HCT116 (cell line): ENCODE data around the gene UNK. TPM values are rescaled to one million over a fixed set of nuclear protein-coding genes. Genes with fewer than 3 reads are reported as not detected.

Experiments
- ATAC-seq: fragments of 200-7000 bp; cut with Tn5 transposase; 2 replicates; pipeline ENCODE4 v1.9.1; 2020; ENCODE audit warnings: mild to moderate bottlenecking, moderate library complexity
- BruUV-seq: library from RNA; stranded (reverse); fragments of 400-500 nt; replicated peaks from 2 replicates; lab custom pipeline; 2021; lab: Mats Ljungman, UMichigan
- CTCF ChIA-PET: fragments of 300-600 bp; sonication (Branson Sonifier 250); formaldehyde crosslinking; loops from one replicate; lab custom pipeline; 2021; ENCODE audit warnings: antibody characterized with exemption; lab: Charles Lee
- POLR2A ChIA-PET: fragments of 300-600, 350-600 bp; sonication (Branson Sonifier 250); formaldehyde crosslinking; loops from one replicate; lab custom pipeline; 2021; ENCODE audit warnings: antibody characterized with exemption; lab: Charles Lee
- RAD21 ChIA-PET, 2 experiments: fragments of 300-600 bp; sonication (Branson Sonifier 250); formaldehyde crosslinking; loops; one replicate each; lab custom pipeline; 2023; ENCODE audit warnings: low total read pairs in 2 of 2; ENCODE audit not compliant: uncharacterized antibody in 2 of 2, unreplicated experiment in 2 of 2, low non-redundant PET in 1 of 2; lab: Charles Lee
- DNase-seq: peaks from one replicate; pipeline ENCODE4 v3.0.0-alpha.2; 2010; ENCODE audit warnings: low read depth, low spot score
- H2AFZ ChIP-seq: fragments of 200-600 bp; shearing (Covaris generic), sonication (generic); 2 replicates; pipeline ENCODE4 v1.6.1; 2017; ENCODE audit warnings: low read depth, mixed run types, mixed read lengths, antibody characterized with exemption, low read length; ENCODE audit not compliant: poor library complexity, severe bottlenecking
- H3K27ac ChIP-seq: 2 replicates; pipeline ENCODE4 v1.5.1; 2012; ENCODE audit warnings: low read depth, low read length
- H3K27me3 ChIP-seq: fragments of 200-600 bp; sonication (generic); 2 replicates; pipeline ENCODE4 v1.6.1; 2016; ENCODE audit warnings: mixed run types, low read length, mixed read lengths; ENCODE audit not compliant: insufficient read depth
- H3K36me3 ChIP-seq, 2 experiments: fragments of 200-500 bp in 1 of 2; fragments of 200-600 bp in 1 of 2; sonication (Bioruptor generic) in 1 of 2; sonication (generic) in 1 of 2; 2 replicates each; pipeline versions ENCODE4 v1.5.1 to v1.6.1; 2014 to 2016; ENCODE audit warnings: low read length in 2 of 2, inconsistent platforms in 1 of 2, mixed read lengths in 1 of 2, mixed run types in 1 of 2; ENCODE audit not compliant: insufficient read depth in 2 of 2, control insufficient read depth in 1 of 2
- H3K4me1 ChIP-seq, 2 experiments: fragments of 200-600 bp in 1 of 2; sonication (generic) in 1 of 2; 2 replicates each; pipeline versions ENCODE4 v1.5.1 to v1.6.1; 2012 to 2017; ENCODE audit warnings: low read length in 2 of 2, inconsistent platforms in 1 of 2, mild to moderate bottlenecking in 1 of 2, mixed read lengths in 1 of 2, mixed run types in 1 of 2, moderate library complexity in 1 of 2; ENCODE audit not compliant: insufficient read depth in 2 of 2, control insufficient read depth in 1 of 2
- H3K4me2 ChIP-seq: fragments of 200-600 bp; sonication (generic); 2 replicates; pipeline ENCODE4 v1.6.1; 2017; ENCODE audit warnings: mixed run types, low read length, mixed read lengths
- H3K4me3 ChIP-seq, 2 experiments: fragments of 200-600 bp in 1 of 2; sonication (generic) in 1 of 2; replicated peaks in 1 of 2; 2 replicates each; pipeline ENCODE4 v1.5.1; 2011 to 2016; ENCODE audit warnings: low read length in 2 of 2, control low read depth in 1 of 2, low read depth in 1 of 2, mild to moderate bottlenecking in 1 of 2, mixed read lengths in 1 of 2, mixed run types in 1 of 2
- H3K79me2 ChIP-seq: fragments of 200-600 bp; sonication (generic); 2 replicates; pipeline ENCODE4 v1.6.1; 2017; ENCODE audit warnings: mild to moderate bottlenecking, mixed run types, low read length, moderate library complexity, mixed read lengths; ENCODE audit not compliant: insufficient read depth
- H3K9ac ChIP-seq: fragments of 200-600 bp; sonication (generic); 2 replicates; pipeline ENCODE4 v1.6.1; 2016; ENCODE audit warnings: low read length, mixed read lengths
- H3K9me2 ChIP-seq: fragments of 200-600 bp; sonication (generic), shearing (Covaris generic); 2 replicates; pipeline ENCODE4 v1.6.1; 2017; ENCODE audit warnings: mixed run types, mild to moderate bottlenecking, moderate library complexity; ENCODE audit not compliant: insufficient read depth
- H3K9me3 ChIP-seq, 2 experiments: fragments of 200-500 bp in 1 of 2; fragments of 200-600 bp in 1 of 2; sonication (Bioruptor generic) in 1 of 2; sonication (generic) in 1 of 2; 2 replicates each; pipeline ENCODE4 v1.6.1; 2014 to 2017; ENCODE audit warnings: low read length in 2 of 2, mixed read lengths in 2 of 2, inconsistent platforms in 1 of 2, low read depth in 1 of 2, mild to moderate bottlenecking in 1 of 2, mixed run types in 1 of 2, moderate library complexity in 1 of 2; ENCODE audit not compliant: control insufficient read depth in 1 of 2, insufficient read depth in 1 of 2
- H4K20me1 ChIP-seq: fragments of 200-600 bp; sonication (generic), shearing (Covaris generic); 2 replicates; pipeline ENCODE4 v1.6.1; 2017; ENCODE audit warnings: mixed run types, mild to moderate bottlenecking, moderate library complexity; ENCODE audit not compliant: insufficient read depth
- ATF3 ChIP-seq: IDR thresholded peaks from 2 replicates; pipeline ENCODE4 v1.6.1; 2012
- CBX3 ChIP-seq: IDR thresholded peaks from 2 replicates; pipeline ENCODE4 v1.6.1; 2012; ENCODE audit warnings: low read depth
- CEBPB ChIP-seq: IDR thresholded peaks from 2 replicates; pipeline ENCODE4 v1.6.1; 2012; ENCODE audit warnings: low read depth
- EGR1 ChIP-seq: IDR thresholded peaks from 2 replicates; pipeline ENCODE4 v1.6.1; 2012; ENCODE audit warnings: low read depth
- FOSL1 ChIP-seq: IDR thresholded peaks from 2 replicates; pipeline ENCODE4 v1.6.1; 2012; ENCODE audit warnings: low read depth
- RAD21 ChIP-seq: IDR thresholded peaks from 2 replicates; pipeline ENCODE4 v1.6.1; 2012; ENCODE audit warnings: low read depth, mild to moderate bottlenecking
- SIN3A ChIP-seq: IDR thresholded peaks from 2 replicates; pipeline ENCODE4 v1.6.1; 2012; ENCODE audit warnings: low read depth
- SP1 ChIP-seq: IDR thresholded peaks from 2 replicates; pipeline ENCODE4 v1.6.1; 2012; ENCODE audit warnings: low read depth
- SRF ChIP-seq: IDR thresholded peaks from 2 replicates; pipeline ENCODE4 v1.6.1; 2012; ENCODE audit warnings: low read depth
- YY1 ChIP-seq: IDR thresholded peaks from 2 replicates; pipeline ENCODE4 v1.6.1; 2011; ENCODE audit warnings: low read length, low read depth, moderate library complexity, mild to moderate bottlenecking; ENCODE audit not compliant: insufficient replicate concordance; ENCODE audit errors: extremely low read depth
- ZNF274 ChIP-seq: fragments of 200-500 bp; sonication (Bioruptor generic); IDR thresholded peaks from 2 replicates; pipeline ENCODE4 v1.6.1; 2014; ENCODE audit warnings: mild to moderate bottlenecking, low read depth, low read length, inconsistent platforms
- intact Hi-C: fragments of 100-400 bp; cut with micrococcal nuclease; formaldehyde crosslinking; loops from 2 replicates; pipeline ENCODE4 v1.10.0; 2022
- total RNA-seq: library from RNA; stranded (reverse); gene quantifications from one replicate; pipeline ENCODE4 v1.2.1, GENCODE V29; 2021; ENCODE audit not compliant: unreplicated experiment
- TF ChIP-seq, protein P1 (sequence below), 3 experiments: fragments of 200-600 bp in 1 of 3; sonication (generic) in 1 of 3; IDR thresholded peaks in 2 of 3; conservative IDR thresholded peaks in 1 of 3; 2 replicates each; pipeline ENCODE4 v1.5.1; 2012 to 2017; ENCODE audit warnings: low read depth in 2 of 3, low read length in 2 of 3, antibody characterized with exemption in 1 of 3, borderline replicate concordance in 1 of 3, control low read depth in 1 of 3, mild to moderate bottlenecking in 1 of 3, mixed read lengths in 1 of 3, mixed run types in 1 of 3, moderate library complexity in 1 of 3; ENCODE audit not compliant: insufficient read depth in 1 of 3

The UNK gene
- total RNA-seq, 1 experiment from 2014 or later, result 40.6 TPM

DNA sequence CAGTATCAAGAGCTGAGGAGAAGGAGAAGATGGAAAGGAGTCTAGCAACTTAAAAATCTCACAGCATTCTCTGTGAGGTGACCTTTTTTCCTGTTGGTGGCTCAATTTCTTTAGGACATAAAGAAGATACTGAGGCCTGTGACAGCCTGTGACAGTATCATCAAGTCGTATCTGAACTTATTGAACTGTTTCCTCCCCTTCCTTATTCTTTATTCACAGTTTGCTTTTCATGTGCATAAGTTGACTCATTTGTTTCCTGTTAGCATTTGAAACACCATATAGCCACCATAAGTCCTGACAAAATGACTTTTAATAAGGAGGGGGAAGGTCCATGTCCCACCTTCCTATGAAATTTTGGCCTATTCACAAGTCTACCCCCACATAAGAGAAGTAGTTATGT lies 8.9 kb downstream of the UNK start:
- H3K9me2 ChIP-seq, result no peaks in the 10 kb centered on the region
- H3K36me3 ChIP-seq, result peaks cover 12 to 14% of the 10 kb centered on the region in 2 experiments; a peak in 2 of 4 replicates
- H3K4me3 ChIP-seq, result no peak overlapping the region
- no TSS peak for BruUV-seq
- no peak overlapping the region for H2AFZ ChIP-seq
- no peaks in the 10 kb centered on the region for H3K9me3 ChIP-seq
- H4K20me1 ChIP-seq, result no peaks in the 10 kb centered on the region
- H3K27ac ChIP-seq, result no peak overlapping the region
- ATAC-seq (no peak), DNase-seq (no peak)
- POLR2A ChIA-PET, result interaction anchor here (1.2 to 2.4 kb wide), 2 partner anchors 13 to 14 kb away, joined by 6 to 23 read pairs; a partner anchor contains a TSS
- intact Hi-C loops, result no loop called here
- no peak overlapping the region for H3K9ac ChIP-seq
- peaks cover 46% of the 10 kb centered on the region for H3K79me2 ChIP-seq
- H3K27me3 ChIP-seq, result no peaks in the 10 kb centered on the region
- RAD21 ChIA-PET, result no interaction called here
- no peak overlapping the region for H3K4me2 ChIP-seq
- CTCF ChIA-PET, result interaction anchor here (1.0 kb wide), 1 partner anchor 51 kb away, joined by 3 read pairs; the partner anchor contains the start of gene UNC13D
- no peaks in the 10 kb centered on the region for H3K4me1 ChIP-seq
- TF ChIP-seq FOSL1 (no peak), RAD21 (no peak), CEBPB (no peak), ATF3 (no peak), SRF (no peak), CBX3 (no peak), EGR1 (no peak), YY1 (no peak)

GRCh38 chr17:75795820-75796607 lies 11.4 kb downstream of the UNK start:
- no TSS peak for BruUV-seq
- POLR2A ChIA-PET, result interaction anchor here (0.8 to 2.6 kb wide), 2 partner anchors 8 to 16 kb away, joined by 3 to 20 read pairs; a partner anchor contains a TSS

More at GRCh38 chr17:75795820-75796607, 11.4 kb downstream of the UNK start:
- no peak for TF ChIP-seq ZNF274
- TF ChIP-seq SIN3A, result no peak
- no peak for TF ChIP-seq SP1
- TF ChIP-seq ATF3, result no peak
- TF ChIP-seq, protein P1, sequence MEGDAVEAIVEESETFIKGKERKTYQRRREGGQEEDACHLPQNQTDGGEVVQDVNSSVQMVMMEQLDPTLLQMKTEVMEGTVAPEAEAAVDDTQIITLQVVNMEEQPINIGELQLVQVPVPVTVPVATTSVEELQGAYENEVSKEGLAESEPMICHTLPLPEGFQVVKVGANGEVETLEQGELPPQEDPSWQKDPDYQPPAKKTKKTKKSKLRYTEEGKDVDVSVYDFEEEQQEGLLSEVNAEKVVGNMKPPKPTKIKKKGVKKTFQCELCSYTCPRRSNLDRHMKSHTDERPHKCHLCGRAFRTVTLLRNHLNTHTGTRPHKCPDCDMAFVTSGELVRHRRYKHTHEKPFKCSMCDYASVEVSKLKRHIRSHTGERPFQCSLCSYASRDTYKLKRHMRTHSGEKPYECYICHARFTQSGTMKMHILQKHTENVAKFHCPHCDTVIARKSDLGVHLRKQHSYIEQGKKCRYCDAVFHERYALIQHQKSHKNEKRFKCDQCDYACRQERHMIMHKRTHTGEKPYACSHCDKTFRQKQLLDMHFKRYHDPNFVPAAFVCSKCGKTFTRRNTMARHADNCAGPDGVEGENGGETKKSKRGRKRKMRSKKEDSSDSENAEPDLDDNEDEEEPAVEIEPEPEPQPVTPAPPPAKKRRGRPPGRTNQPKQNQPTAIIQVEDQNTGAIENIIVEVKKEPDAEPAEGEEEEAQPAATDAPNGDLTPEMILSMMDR (IDR thresholded peaks at IDR 0.05 in 2 of 3, conservative IDR thresholded peaks at IDR 0.05 in 1 of 3; ENCODE audit: borderline replicate concordance in 1 of 3, insufficient read depth in 1 of 3, low read depth in 2 of 3, low read length in 2 of 3), result no peak
- TF ChIP-seq, all 23 proteins: peak for 0
- no peaks in the 10 kb centered on the region for H3K9me3 ChIP-seq
- no peaks in the 10 kb centered on the region for H3K9me2 ChIP-seq
- ChIA-PET RAD21 (interaction anchor here in 1 of 2 experiments (0.6 kb wide), 1 partner anchor 26 kb away, joined by 4 read pairs; no protein-coding TSS in a partner anchor), CTCF (interaction anchor here (1.5 kb wide), 1 partner anchor 34 kb away, joined by 3 read pairs; no protein-coding TSS in a partner anchor)
- no peak for ATAC-seq
- no peaks in the 10 kb centered on the region for H3K27me3 ChIP-seq
- no peak overlapping the region for H3K27ac ChIP-seq
- H2AFZ ChIP-seq, result no peak overlapping the region
- no peak overlapping the region for H3K4me2 ChIP-seq
- peaks cover 23% of the 10 kb centered on the region in 2 experiments; a peak in 3 of 4 replicates for H3K36me3 ChIP-seq
- H3K9ac ChIP-seq, result no peak overlapping the region
- H3K4me3 ChIP-seq, result no peak overlapping the region
- H4K20me1 ChIP-seq, result no peaks in the 10 kb centered on the region
- intact Hi-C loops, result no loop called here
- DNase-seq, result no peak
- no peaks in the 10 kb centered on the region for H3K4me1 ChIP-seq
- peaks cover 27% of the 10 kb centered on the region; the same call in 1 of the 2 replicates for H3K79me2 ChIP-seq
